DMS53 (cell line): ENCODE measurements around the gene PDE3B.

Experiments used
- DNase-seq: peaks from one replicate; lab custom pipeline; 2025; lab: John Stamatoyannopoulos, UW

PDE3B gene

GRCh38 chr11:14884667-14885273, 241.2 kb downstream of the PDE3B start:
- no peak for DNase-seq

- no peak for DNase-seq
Measured at GRCh38 chr11:14886513-14886912, 242.9 kb downstream of the PDE3B start.

- peak; percentile 96 for DNase-seq
Measured at GRCh38 chr11:14891143-14892035, 247.8 kb downstream of the PDE3B start.

GRCh38 chr11:14892036-14892556, 248.5 kb downstream of the PDE3B start, which contains the start of gene CYP2R1:
Gene CYP2R1 (minus strand): TSS chr11:14892231. CDS start chr11:14892205, 26 bp downstream.
- DNase-seq: peak; percentile 99

- DNase-seq: no peak
Measured at GRCh38 chr11:14892577-14892976, 249.0 kb downstream of the PDE3B start.

- peak; percentile 16 for DNase-seq
Measured at GRCh38 chr11:14894657-14895598, 251.3 kb downstream of the PDE3B start.

GRCh38 chr11:14898355-14898754, 254.8 kb downstream of the PDE3B start:
- DNase-seq: no peak

GRCh38 chr11:14898906-14899305, 255.3 kb downstream of the PDE3B start:
- DNase-seq: no peak

- no peak for DNase-seq
Measured at GRCh38 chr11:14902650-14903350, 259.2 kb downstream of the PDE3B start.

GRCh38 chr11:14904745-14905103, 261.1 kb downstream of the PDE3B start:
- DNase-seq: peak; percentile 89

- peak; percentile 96 for DNase-seq
Measured at GRCh38 chr11:14905104-14906033, 261.8 kb downstream of the PDE3B start.

GRCh38 chr11:14906578-14906977, 263.0 kb downstream of the PDE3B start:
- DNase-seq: no peak

GRCh38 chr11:14906993-14907392, 263.4 kb downstream of the PDE3B start:
- DNase-seq: peak; percentile 46

- peak; percentile 89 for DNase-seq
Measured at GRCh38 chr11:14907411-14908213, 264.0 kb downstream of the PDE3B start.

- DNase-seq: peak; percentile 84
Measured at GRCh38 chr11:14908214-14908880, 264.7 kb downstream of the PDE3B start.

GRCh38 chr11:14914536-14914935, 270.9 kb downstream of the PDE3B start:
- DNase-seq: peak; percentile 49

- no peak for DNase-seq
Measured at GRCh38 chr11:14916403-14916802, 272.8 kb downstream of the PDE3B start.
